Activated T-helper 1 cell treated with anti-CD3 and anti-CD28 coated beads, Interleukin-12 subunit alpha, Interleukin-12 subunit beta, Interleukin-2, Interleukin-4 antibody, amounts not matched to agents 30 ng/mL and 10 ng/mL and 1 ng/mL, durations not matched to agents 14 hours and 24 hours and 36 hours (primary cell): ENCODE results near the gene KLHL6. TPM values are rescaled to one million over a fixed set of nuclear protein-coding genes. Genes with fewer than 3 reads are reported as not detected.

Experiments
- DNase-seq: peaks from one replicate; pipeline ENCODE4 v3.0.0; 2021; ENCODE audit warnings: low spot score
- H3K27ac Mint-ChIP-seq: one replicate; pipeline ENCODE4 v1.8.0; 2021; ENCODE audit warnings: mild to moderate bottlenecking, mixed read lengths
- H3K27me3 Mint-ChIP-seq: one replicate; pipeline ENCODE4 v1.8.0; 2022; ENCODE audit warnings: mild to moderate bottlenecking, moderate library complexity, mixed read lengths; ENCODE audit not compliant: insufficient read depth
- H3K36me3 Mint-ChIP-seq: one replicate; pipeline ENCODE4 v1.8.0; 2021; ENCODE audit warnings: low read depth, mixed read lengths
- H3K4me1 Mint-ChIP-seq: one replicate; pipeline ENCODE4 v1.8.0; 2021; ENCODE audit warnings: low read depth, mixed read lengths
- H3K4me3 Mint-ChIP-seq: one replicate; pipeline ENCODE4 v1.8.0; 2021; ENCODE audit warnings: mild to moderate bottlenecking, moderate library complexity, mixed read lengths
- H3K9me3 Mint-ChIP-seq: one replicate; pipeline ENCODE4 v1.8.0; 2021; ENCODE audit warnings: mixed read lengths
- intact Hi-C: fragments of 100-400 bp; cut with micrococcal nuclease; formaldehyde crosslinking; loops from one replicate; pipeline ENCODE4 v1.15.1; 2024
- total RNA-seq: library from RNA; stranded (reverse); gene quantifications from 2 replicates; pipeline ENCODE4 v1.2.3, GENCODE V29; 2022

The KLHL6 gene
- total RNA-seq, 1 donor from 2014 or later = 40.6 TPM

DNA sequence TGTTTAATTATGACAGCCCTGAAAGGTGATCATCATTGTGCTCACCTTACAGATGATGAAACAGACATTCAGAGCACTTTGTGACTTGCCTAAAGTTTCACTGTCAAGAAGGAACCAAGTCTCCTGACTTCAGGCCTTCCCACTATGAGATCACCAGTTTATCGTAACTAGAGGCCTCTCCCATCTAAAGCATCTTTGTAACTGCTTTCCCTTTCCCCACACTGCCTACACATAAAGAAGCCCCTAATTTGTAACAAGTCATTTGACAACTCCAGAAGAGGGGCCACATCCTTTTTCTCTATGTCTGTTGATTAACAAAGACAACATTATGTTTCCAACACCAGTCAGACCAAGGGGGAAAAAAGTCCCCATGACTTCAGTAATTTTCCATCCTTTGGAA is 1.1 kb downstream of the KLHL6 start:
- peak overlapping the region; percentile 100 for H3K27ac Mint-ChIP-seq
- peaks cover 19% of the 10 kb centered on the region for H3K36me3 Mint-ChIP-seq
- no peaks in the 10 kb centered on the region for H3K9me3 Mint-ChIP-seq
- DNase-seq = peak; percentile 28
- H3K4me3 Mint-ChIP-seq = peak overlapping the region; percentile 97
- intact Hi-C loops = loop anchor here (1.0 to 2.0 kb wide), 6 partner anchors 14 to 455 kb away; partner anchors contain the start of gene MCCC1
- peaks cover 67% of the 10 kb centered on the region for H3K4me1 Mint-ChIP-seq
- H3K27me3 Mint-ChIP-seq = no peaks in the 10 kb centered on the region

DNA sequence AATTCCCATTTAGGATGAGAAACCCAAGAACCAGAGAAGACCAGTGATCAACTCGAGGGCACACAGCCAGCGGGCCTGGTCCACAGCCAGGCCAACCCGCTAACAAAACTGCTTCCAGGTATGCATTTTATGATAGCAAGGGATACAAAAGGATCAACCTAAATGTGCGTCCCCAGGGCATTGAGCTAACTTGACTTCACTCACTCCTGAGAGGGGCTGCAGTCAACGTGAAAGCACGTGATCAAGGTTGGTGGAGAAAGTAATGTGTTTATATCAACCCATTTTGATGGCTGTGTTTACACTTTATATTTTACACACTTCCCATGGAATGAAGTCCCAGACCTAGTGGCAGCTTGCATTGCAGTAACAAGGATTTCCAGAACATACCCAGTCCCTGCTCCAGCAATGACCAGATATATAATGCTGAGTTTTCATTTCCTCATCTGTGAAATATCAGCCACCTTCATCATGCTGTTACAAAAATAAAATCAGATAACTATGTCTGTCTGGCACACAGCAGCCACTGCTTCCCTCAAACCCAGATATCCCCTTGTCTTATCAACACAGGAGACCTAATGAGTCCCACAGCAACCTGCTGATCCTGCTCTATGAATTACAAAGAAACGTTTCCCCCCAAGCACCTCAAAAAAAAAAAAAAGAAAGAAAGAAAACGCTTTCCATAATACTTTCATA is 2.0 kb downstream of the KLHL6 start:
- Mint-ChIP-seq H3K4me3 (peak overlapping the region; percentile 97), H3K27ac (peak overlapping the region; percentile 100), H3K36me3 (peaks cover 19% of the 10 kb centered on the region), H3K9me3 (no peaks in the 10 kb centered on the region), H3K4me1 (peaks cover 71% of the 10 kb centered on the region), H3K27me3 (no peaks in the 10 kb centered on the region)
- intact Hi-C loops = loop anchor here (1.0 to 2.0 kb wide), 6 partner anchors 13 to 454 kb away; partner anchors contain the start of gene MCCC1
- no peak for DNase-seq

DNA sequence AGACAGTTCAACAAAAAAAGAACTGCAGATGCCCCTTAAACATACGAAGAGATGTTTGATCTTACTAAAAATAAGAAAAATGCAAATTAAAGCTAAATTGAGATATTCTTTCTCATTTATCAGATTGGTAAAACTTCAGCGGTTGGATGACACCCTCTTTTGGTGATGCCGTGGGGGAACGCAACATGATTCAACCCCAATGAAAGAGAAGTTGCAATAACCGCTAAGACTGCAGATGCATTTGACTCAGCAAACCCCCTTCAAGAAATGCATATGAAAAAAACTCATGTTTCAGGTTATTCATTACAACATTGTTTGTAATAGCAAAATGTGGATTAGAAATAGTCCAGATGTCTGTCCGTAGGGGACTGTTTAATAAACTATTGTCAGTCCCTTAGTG is 3.6 kb downstream of the KLHL6 start:
- Mint-ChIP-seq H3K9me3 (no peaks in the 10 kb centered on the region), H3K27ac (no peak overlapping the region), H3K4me1 (peaks cover 76% of the 10 kb centered on the region), H3K27me3 (no peaks in the 10 kb centered on the region), H3K36me3 (peaks cover 19% of the 10 kb centered on the region), H3K4me3 (peak overlapping the region; percentile 97)
- no peak for DNase-seq
- intact Hi-C loops = no loop called here

DNA sequence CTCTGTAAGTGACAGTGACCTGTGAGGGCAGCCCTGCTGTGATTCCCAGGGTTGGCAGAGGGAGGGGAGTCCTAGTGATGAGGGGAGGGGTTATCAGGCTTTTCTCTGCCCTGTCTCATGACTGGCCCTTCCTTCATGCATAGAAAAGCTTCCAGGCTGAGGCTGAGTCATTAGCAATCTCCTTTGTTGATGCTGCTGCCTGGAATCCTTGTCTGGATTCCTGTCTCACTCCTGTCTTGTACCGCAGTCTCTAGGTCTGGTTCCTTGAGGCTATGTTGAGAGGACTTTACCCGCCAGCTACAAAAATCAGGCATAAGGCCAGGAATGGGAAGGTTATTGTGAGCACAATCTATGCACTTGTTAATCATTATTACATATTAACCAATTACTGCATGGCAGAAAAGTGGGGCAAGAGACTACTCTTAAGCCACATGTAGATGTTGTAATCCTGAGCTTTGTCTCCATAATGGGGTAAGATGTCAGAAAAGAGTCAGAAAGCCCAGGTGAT is 7.2 kb downstream of the KLHL6 start:
- Mint-ChIP-seq H3K4me3 (no peak overlapping the region), H3K27me3 (no peaks in the 10 kb centered on the region), H3K36me3 (peaks cover 24% of the 10 kb centered on the region), H3K9me3 (no peaks in the 10 kb centered on the region), H3K4me1 (peaks cover 66% of the 10 kb centered on the region), H3K27ac (peak overlapping the region; percentile 2)
- intact Hi-C loops = no loop called here
- no peak for DNase-seq

DNA sequence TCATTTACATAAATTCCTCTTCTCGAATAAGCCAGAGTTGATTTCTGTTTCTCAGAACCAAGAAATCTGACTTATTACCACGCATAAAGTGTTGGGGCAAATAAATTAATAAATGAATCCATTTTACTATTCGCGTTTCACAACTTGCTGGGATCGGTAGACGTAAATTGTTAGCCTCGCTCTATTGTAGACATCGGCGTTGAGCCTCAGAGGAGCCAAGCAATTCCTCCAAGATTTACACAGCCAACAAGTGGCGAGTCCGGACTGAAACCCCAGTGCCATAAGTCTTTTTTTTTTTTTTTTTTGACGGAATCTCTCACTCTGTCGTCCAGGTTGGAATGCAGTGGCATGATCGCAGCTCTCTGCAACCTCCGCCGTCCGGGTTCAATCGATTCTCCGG is 8.9 kb downstream of the KLHL6 start:
- Mint-ChIP-seq H3K36me3 (peaks cover 28% of the 10 kb centered on the region), H3K4me1 (peaks cover 70% of the 10 kb centered on the region), H3K4me3 (no peak overlapping the region), H3K9me3 (no peaks in the 10 kb centered on the region), H3K27ac (no peak overlapping the region), H3K27me3 (no peaks in the 10 kb centered on the region)
- no peak for DNase-seq
- intact Hi-C loops = no loop called here

DNA sequence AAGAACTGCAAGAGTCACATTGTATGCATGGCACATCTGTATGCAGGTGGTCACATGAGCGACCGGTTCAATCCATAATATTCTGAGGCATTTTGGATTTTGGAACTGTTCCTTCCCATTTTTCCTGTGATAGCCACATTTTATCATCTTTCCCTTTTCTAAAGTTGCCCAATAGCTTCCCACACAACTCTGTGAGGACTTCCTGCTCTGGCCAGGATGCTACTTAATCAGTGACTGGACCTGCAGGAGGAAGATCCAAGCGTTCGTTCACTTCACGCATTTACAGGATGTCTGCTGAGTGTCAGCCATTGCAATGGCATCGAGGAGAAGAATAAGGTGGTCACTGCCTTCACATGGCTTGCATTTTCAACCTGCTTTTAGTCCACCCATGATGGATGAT is 9.8 kb downstream of the KLHL6 start:
- intact Hi-C loops = no loop called here
- DNase-seq = no peak
- no peak overlapping the region for H3K27ac Mint-ChIP-seq
- H3K4me1 Mint-ChIP-seq = peaks cover 71% of the 10 kb centered on the region
- H3K36me3 Mint-ChIP-seq = peaks cover 23% of the 10 kb centered on the region
- H3K9me3 Mint-ChIP-seq = no peaks in the 10 kb centered on the region
- no peak overlapping the region for H3K4me3 Mint-ChIP-seq
- no peaks in the 10 kb centered on the region for H3K27me3 Mint-ChIP-seq

DNA sequence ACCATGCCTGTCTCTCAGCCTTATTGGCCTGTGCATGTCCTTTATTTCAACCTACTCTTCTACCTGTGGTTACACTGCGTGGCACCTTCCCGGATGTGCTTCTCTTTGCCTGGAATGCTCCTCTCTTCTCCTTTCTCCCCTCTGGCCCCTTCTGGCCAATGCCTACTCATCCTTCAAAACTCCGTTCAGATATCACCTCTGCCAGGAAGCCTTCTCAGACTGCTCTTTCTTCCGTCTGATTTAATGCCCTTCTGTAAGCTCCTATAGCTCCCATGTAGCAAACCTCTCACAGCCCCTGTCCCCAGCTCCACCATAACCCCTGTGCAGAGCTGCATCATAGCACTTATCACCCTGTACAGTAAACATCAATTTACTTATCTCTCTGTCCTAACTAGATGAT is 13.2 kb downstream of the KLHL6 start:
- peak overlapping the region; percentile 79 for H3K27ac Mint-ChIP-seq
- no peaks in the 10 kb centered on the region for H3K9me3 Mint-ChIP-seq

DNA sequence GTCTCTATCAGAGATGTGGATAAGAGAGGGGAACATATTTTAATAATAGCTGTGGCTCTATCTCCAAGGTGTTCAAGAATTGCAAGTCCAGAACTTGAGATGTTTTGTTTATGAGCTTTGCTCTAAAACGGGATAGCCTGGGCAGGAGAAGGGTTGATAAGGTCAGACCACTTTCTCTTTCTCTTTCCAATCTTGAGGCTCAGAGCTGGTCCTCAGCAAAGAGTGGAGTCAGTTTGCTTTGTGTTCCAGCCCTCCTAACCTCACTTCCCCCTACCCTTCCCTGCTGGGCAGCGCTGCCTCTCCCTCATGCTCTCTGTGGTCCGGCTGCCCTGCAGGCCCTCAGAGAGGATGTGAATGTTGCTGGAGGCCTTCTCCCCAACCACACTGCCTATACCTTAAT is 13.8 kb downstream of the KLHL6 start:
- Mint-ChIP-seq H3K27me3 (no peaks in the 10 kb centered on the region), H3K4me1 (peaks cover 75% of the 10 kb centered on the region), H3K27ac (peak overlapping the region; percentile 79), H3K4me3 (peak overlapping the region; percentile 57), H3K36me3 (peaks cover 34% of the 10 kb centered on the region), H3K9me3 (no peaks in the 10 kb centered on the region)
- intact Hi-C loops = loop anchor here (2.0 kb wide), 2 partner anchors 13 to 15 kb away; partner anchors contain the start of gene KLHL6
- no peak for DNase-seq

More for the DNA sequence above, 13.2 kb downstream of the KLHL6 start:
- Mint-ChIP-seq H3K4me1 (peaks cover 70% of the 10 kb centered on the region), H3K27me3 (no peaks in the 10 kb centered on the region), H3K4me3 (peak overlapping the region; percentile 57), H3K36me3 (peaks cover 33% of the 10 kb centered on the region)
- intact Hi-C loops = no loop called here
- no peak for DNase-seq

DNA sequence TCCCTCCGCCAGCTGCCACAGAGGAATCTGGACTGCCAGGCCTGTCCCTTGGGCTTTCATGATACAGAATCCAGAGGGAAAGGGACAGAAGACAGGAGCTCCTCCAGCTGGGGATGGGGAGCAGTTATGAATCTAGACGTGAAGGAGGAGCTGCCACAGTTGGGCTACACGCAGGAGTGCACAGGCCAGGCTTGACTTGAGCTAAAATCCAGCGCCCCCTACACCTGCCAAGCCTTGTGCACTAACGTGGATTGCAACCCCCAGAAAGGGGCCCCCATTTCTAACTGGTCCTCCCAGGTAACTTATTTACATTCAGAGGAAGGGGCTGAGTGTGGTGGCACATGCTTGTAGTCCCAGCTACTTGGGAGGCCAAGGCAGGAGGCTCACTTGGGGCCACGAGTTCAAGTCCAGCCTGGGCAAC is 14.3 kb downstream of the KLHL6 start:
- peak overlapping the region; percentile 84 for H3K27ac Mint-ChIP-seq
- peak overlapping the region; percentile 57 for H3K4me3 Mint-ChIP-seq
- H3K9me3 Mint-ChIP-seq = no peaks in the 10 kb centered on the region
- no peak for DNase-seq
- H3K27me3 Mint-ChIP-seq = no peaks in the 10 kb centered on the region
- H3K4me1 Mint-ChIP-seq = peaks cover 80% of the 10 kb centered on the region
- intact Hi-C loops = loop anchor here (2.0 kb wide), 2 partner anchors 14 kb away; partner anchors contain the start of gene KLHL6
- peaks cover 32% of the 10 kb centered on the region for H3K36me3 Mint-ChIP-seq

DNA sequence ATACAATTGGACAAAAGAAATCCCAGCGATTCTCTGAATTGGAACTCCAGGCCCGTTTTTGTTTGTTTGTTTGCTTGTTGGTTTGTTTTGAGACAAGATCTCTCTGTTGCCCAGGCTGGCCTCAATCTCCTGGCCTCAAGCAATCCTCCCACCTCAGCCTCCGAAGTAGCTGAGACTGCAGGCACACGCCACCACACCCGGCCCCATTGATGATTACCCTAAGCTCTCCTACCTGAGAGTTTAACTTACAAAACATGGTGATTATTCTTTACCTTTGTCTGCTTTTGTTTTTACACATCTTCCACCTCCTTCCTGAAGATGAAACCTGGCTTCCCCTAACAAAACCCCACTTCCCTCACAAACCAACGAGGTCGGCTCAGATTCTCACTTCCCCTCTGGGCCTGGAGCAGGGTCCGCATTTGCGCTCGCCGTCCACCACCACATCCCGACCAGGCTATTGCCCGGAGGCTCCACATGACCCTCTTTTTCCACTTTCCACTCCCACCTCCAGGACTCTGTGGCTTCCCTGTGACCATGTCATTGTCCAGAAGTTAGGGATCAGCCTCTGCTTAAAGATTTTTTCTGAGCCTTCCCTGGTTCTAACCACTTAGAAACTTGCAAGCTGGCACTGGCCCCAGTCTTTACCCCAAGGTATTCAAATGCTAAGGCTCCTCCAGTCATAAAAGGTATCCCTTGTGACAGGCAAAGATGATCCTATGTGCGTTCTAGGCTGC is 14.8 kb downstream of the KLHL6 start:
- H3K4me1 Mint-ChIP-seq = peaks cover 78% of the 10 kb centered on the region

DNA sequence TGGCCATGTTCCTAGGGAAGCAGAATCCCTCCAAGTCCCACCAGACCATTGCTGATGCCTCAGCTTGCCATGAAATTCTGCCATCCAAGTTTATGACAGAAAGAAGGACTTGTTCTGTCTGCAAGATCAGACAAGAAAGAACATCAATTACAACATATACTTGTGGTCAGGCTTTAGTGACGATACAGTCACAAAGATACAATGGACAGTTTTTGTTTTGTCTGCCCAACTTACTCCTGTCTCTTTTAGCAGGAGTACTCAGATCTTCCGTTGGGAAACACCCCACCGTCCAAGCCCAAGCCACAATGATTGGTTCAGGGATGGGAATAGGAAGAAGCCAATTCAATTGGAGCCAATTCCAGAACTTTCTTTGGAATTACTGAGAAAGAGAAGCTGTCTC is 15.7 kb downstream of the KLHL6 start:
- Mint-ChIP-seq H3K27ac (no peak overlapping the region), H3K4me1 (peaks cover 69% of the 10 kb centered on the region), H3K4me3 (no peak overlapping the region), H3K27me3 (no peaks in the 10 kb centered on the region), H3K9me3 (no peaks in the 10 kb centered on the region), H3K36me3 (peaks cover 26% of the 10 kb centered on the region)
- intact Hi-C loops = loop anchor here (2.0 kb wide), 2 partner anchors 13 to 15 kb away; partner anchors contain the start of gene KLHL6
- no peak for DNase-seq

More for the DNA sequence above, 14.8 kb downstream of the KLHL6 start:
- Mint-ChIP-seq H3K36me3 (peaks cover 27% of the 10 kb centered on the region), H3K9me3 (no peaks in the 10 kb centered on the region), H3K27me3 (no peaks in the 10 kb centered on the region), H3K27ac (peak overlapping the region; percentile 84), H3K4me3 (peak overlapping the region; percentile 35)
- intact Hi-C loops = loop anchor here (2.0 kb wide), 2 partner anchors 14 kb away; partner anchors contain the start of gene KLHL6
- no peak for DNase-seq

DNA sequence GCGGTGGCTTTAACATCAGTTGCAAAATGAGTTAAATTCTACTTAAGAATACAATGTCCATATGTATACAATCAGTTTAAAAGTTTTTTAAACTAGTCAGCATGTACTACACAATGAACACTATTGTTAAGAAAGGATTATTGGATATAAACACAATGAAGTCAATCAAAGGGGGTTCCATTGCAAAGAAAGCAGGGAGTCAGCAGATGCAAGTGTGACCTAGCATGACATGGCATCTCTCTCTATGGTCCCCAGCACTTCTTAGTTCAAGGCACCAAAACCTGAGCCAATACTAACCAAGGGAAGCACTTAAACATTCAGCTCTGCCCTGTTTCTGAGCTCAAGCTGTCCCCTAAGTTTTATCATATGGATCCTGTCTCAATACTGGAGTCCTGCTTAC is 17.0 kb downstream of the KLHL6 start:
- intact Hi-C loops = no loop called here

DNA sequence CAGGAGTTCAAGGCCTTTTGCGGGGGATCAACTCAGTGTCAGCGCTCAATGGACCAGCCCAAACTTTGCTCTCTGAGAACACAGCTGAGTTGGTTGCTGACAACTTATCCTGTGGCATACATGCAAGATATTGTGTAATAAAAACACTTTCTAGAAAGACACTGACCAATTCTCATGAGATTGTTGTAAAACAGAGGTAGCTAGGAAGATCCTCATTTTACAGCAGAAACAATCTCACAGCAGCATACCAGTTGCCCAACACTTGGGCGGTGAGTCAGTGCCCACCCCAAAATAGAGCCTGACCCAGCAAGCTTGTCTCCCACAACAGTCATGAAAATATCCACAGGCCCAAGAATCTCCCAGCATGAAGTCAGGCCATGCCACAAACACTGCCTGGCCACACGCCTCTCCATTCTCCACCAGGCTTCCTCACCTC is 18.2 kb downstream of the KLHL6 start:
- Mint-ChIP-seq H3K27me3 (no peaks in the 10 kb centered on the region), H3K9me3 (no peaks in the 10 kb centered on the region), H3K27ac (peak overlapping the region; percentile 23)

More for the DNA sequence above, 17.0 kb downstream of the KLHL6 start:
- Mint-ChIP-seq H3K27me3 (no peaks in the 10 kb centered on the region), H3K4me3 (no peak overlapping the region), H3K4me1 (peaks cover 66% of the 10 kb centered on the region), H3K9me3 (no peaks in the 10 kb centered on the region), H3K36me3 (peaks cover 23% of the 10 kb centered on the region), H3K27ac (no peak overlapping the region)
- DNase-seq = no peak

More for the DNA sequence above, 18.2 kb downstream of the KLHL6 start:
- Mint-ChIP-seq H3K4me1 (peaks cover 71% of the 10 kb centered on the region), H3K36me3 (peaks cover 20% of the 10 kb centered on the region), H3K4me3 (no peak overlapping the region)
- intact Hi-C loops = no loop called here
- DNase-seq = no peak
